Astrocyte (in vitro differentiated cells and primary cell): ENCODE data around the gene OPTN. TPM values are rescaled to one million over a fixed set of nuclear protein-coding genes. Genes with fewer than 3 reads are reported as not detected.
A peak's percentile ranks its signal among the peaks of the same experiment; 100 is the strongest.

Source experiments
- DNase-seq: peaks from one replicate; pipeline ENCODE4 v3.0.0-alpha.2; 2010; ENCODE audit warnings: low read depth
- FAIRE-seq: peaks from 2 replicates; lab custom pipeline; 2011; peaks lifted over from hg19 to GRCh38; lab: Jason Lieb, UNC
- H2AFZ ChIP-seq: 2 replicates; pipeline ENCODE4 v1.6.0; 2012; ENCODE audit warnings: low read depth, low read length, inconsistent platforms
- H3K27ac ChIP-seq: 2 replicates; pipeline ENCODE4 v1.5.1; 2011; ENCODE audit warnings: low read depth, low read length, inconsistent platforms
- H3K27me3 ChIP-seq: 2 replicates; pipeline ENCODE4 v1.6.0; 2011; ENCODE audit warnings: low read length, inconsistent platforms; ENCODE audit not compliant: insufficient read depth
- H3K36me3 ChIP-seq: 2 replicates; pipeline ENCODE4 v1.5.1; 2011; ENCODE audit warnings: low read length, inconsistent platforms; ENCODE audit not compliant: insufficient read depth
- H3K4me1 ChIP-seq: 2 replicates; pipeline ENCODE4 v1.5.1; 2011; ENCODE audit warnings: low read length, inconsistent platforms; ENCODE audit not compliant: insufficient read depth
- H3K4me2 ChIP-seq: 2 replicates; pipeline ENCODE4 v1.6.0; 2012; ENCODE audit warnings: low read length, inconsistent platforms
- H3K4me3 ChIP-seq: 2 replicates; pipeline ENCODE4 v1.5.1; 2011; ENCODE audit warnings: low read depth, mild to moderate bottlenecking, low read length, inconsistent platforms; ENCODE audit not compliant: insufficient read depth
- H3K79me2 ChIP-seq: 2 replicates; pipeline ENCODE4 v1.6.0; 2012; ENCODE audit warnings: mild to moderate bottlenecking, low read length, inconsistent platforms; ENCODE audit not compliant: insufficient read depth
- H3K9ac ChIP-seq: 2 replicates; pipeline ENCODE4 v1.6.0; 2012; ENCODE audit warnings: mild to moderate bottlenecking, low read length, inconsistent platforms
- H3K9me3 ChIP-seq: 2 replicates; pipeline ENCODE4 v1.5.1; 2012; ENCODE audit warnings: low read depth, mild to moderate bottlenecking, low read length, inconsistent platforms; ENCODE audit not compliant: insufficient read depth
- H4K20me1 ChIP-seq: 2 replicates; pipeline ENCODE4 v1.6.0; 2012; ENCODE audit warnings: low read length, inconsistent platforms; ENCODE audit not compliant: insufficient read depth
- H3K27ac Mint-ChIP-seq: one replicate; pipeline ENCODE4 v1.8.0; 2021; ENCODE audit warnings: mild to moderate bottlenecking, mixed read lengths; ENCODE audit not compliant: unreplicated experiment
- H3K27me3 Mint-ChIP-seq: one replicate; pipeline ENCODE4 v1.8.0; 2021; ENCODE audit warnings: low read depth, mixed read lengths; ENCODE audit not compliant: unreplicated experiment
- H3K36me3 Mint-ChIP-seq: one replicate; pipeline ENCODE4 v1.8.0; 2021; ENCODE audit warnings: low read depth, mixed read lengths; ENCODE audit not compliant: unreplicated experiment
- H3K4me1 Mint-ChIP-seq: one replicate; pipeline ENCODE4 v1.8.0; 2021; ENCODE audit warnings: low read depth, mixed read lengths; ENCODE audit not compliant: unreplicated experiment
- H3K4me3 Mint-ChIP-seq: one replicate; pipeline ENCODE4 v1.8.0; 2021; ENCODE audit warnings: mild to moderate bottlenecking, moderate library complexity, mixed read lengths; ENCODE audit not compliant: unreplicated experiment
- H3K9me3 Mint-ChIP-seq: one replicate; pipeline ENCODE4 v1.8.0; 2021; ENCODE audit warnings: mild to moderate bottlenecking, mixed read lengths; ENCODE audit not compliant: unreplicated experiment
- EZH2 ChIP-seq: IDR thresholded peaks from 2 replicates; pipeline ENCODE4 v1.6.1; 2012; ENCODE audit warnings: mild to moderate bottlenecking, low read length, inconsistent platforms; ENCODE audit not compliant: insufficient read depth
- total RNA-seq: library from RNA; stranded (reverse); gene quantifications from 2 replicates; pipeline ENCODE4 v1.2.1, GENCODE V29; 2021
- TF ChIP-seq, protein P1 (sequence below): IDR thresholded peaks from 2 replicates; pipeline ENCODE4 v1.5.1; 2011; ENCODE audit warnings: low read depth, mild to moderate bottlenecking, inconsistent platforms, low read length, moderate library complexity; ENCODE audit not compliant: insufficient read depth

The OPTN gene
- total RNA-seq, 1 donor from 2014 or later, result 164 TPM

DNA sequence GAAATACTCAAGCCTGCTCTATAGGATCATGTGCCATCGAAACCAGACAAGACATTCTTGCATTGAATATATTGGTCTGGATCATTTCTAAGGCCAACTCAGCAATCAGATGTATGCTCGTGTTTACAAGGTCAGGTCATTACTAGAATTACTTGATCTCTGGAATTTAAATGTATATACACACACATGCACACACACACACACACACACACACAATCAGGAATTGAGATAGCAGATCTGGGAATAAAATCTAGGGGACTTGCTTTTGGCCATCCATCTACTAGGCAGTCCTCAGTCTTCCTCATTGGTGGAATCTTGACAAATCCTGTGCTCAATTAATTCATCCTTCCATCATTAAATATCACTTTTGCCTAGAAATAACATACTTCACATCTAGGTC, 3.6 kb downstream of the OPTN start:
- H3K4me2 ChIP-seq, result no peak overlapping the region
- H3K27ac ChIP-seq, result no peak overlapping the region
- H3K27me3 Mint-ChIP-seq, result no peaks in the 10 kb centered on the region
- H3K27ac Mint-ChIP-seq, result no peak overlapping the region
- H3K9me3 ChIP-seq, result no peaks in the 10 kb centered on the region
- H3K36me3 ChIP-seq, result no peaks in the 10 kb centered on the region
- H3K4me3 ChIP-seq, result no peak overlapping the region
- no peak overlapping the region for H2AFZ ChIP-seq
- peaks cover 26% of the 10 kb centered on the region for H3K4me1 Mint-ChIP-seq
- H3K4me1 ChIP-seq, result peaks cover 19% of the 10 kb centered on the region
- H3K4me3 Mint-ChIP-seq, result no peak overlapping the region
- peaks cover 52% of the 10 kb centered on the region for H3K79me2 ChIP-seq
- no peak for FAIRE-seq
- TF ChIP-seq, protein P1, sequence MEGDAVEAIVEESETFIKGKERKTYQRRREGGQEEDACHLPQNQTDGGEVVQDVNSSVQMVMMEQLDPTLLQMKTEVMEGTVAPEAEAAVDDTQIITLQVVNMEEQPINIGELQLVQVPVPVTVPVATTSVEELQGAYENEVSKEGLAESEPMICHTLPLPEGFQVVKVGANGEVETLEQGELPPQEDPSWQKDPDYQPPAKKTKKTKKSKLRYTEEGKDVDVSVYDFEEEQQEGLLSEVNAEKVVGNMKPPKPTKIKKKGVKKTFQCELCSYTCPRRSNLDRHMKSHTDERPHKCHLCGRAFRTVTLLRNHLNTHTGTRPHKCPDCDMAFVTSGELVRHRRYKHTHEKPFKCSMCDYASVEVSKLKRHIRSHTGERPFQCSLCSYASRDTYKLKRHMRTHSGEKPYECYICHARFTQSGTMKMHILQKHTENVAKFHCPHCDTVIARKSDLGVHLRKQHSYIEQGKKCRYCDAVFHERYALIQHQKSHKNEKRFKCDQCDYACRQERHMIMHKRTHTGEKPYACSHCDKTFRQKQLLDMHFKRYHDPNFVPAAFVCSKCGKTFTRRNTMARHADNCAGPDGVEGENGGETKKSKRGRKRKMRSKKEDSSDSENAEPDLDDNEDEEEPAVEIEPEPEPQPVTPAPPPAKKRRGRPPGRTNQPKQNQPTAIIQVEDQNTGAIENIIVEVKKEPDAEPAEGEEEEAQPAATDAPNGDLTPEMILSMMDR, result no peak
- no peak for TF ChIP-seq EZH2
- no peak for DNase-seq
- no peaks in the 10 kb centered on the region for H3K9me3 Mint-ChIP-seq
- H3K27me3 ChIP-seq, result no peaks in the 10 kb centered on the region
- H3K36me3 Mint-ChIP-seq, result peaks cover 14% of the 10 kb centered on the region
- H4K20me1 ChIP-seq, result peaks cover 45% of the 10 kb centered on the region
- no peak overlapping the region for H3K9ac ChIP-seq

DNA sequence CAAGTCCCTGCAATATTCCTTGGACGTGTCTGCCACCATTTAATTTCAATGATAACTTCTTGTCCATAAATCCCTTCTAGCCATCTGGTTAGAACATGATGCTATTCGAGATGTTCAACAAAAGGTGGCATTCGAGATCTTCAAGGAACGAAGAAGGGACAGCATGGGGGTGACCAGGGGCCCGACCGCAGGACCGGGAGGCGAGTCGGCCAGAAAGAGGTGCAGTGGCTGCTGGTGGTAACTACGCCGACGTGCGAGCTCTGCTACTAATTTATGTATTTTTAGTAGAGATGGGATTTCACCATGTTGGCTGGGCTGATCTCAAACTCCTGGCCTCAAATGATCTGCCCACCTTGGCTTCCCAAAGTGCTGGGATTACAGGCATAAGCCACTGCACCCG, 4.7 kb downstream of the OPTN start:
- no peak overlapping the region for H2AFZ ChIP-seq
- Mint-ChIP-seq H3K4me3 (no peak overlapping the region), H3K36me3 (peaks cover 14% of the 10 kb centered on the region), H3K9me3 (no peaks in the 10 kb centered on the region), H3K27ac (no peak overlapping the region), H3K27me3 (no peaks in the 10 kb centered on the region), H3K4me1 (peaks cover 26% of the 10 kb centered on the region)
- H3K36me3 ChIP-seq, result peaks cover 1% of the 10 kb centered on the region
- no peak for TF ChIP-seq EZH2
- TF ChIP-seq, protein P1, result no peak
- peaks cover 54% of the 10 kb centered on the region for H4K20me1 ChIP-seq
- peaks cover 52% of the 10 kb centered on the region for H3K79me2 ChIP-seq
- no peak overlapping the region for H3K9ac ChIP-seq
- peaks cover 16% of the 10 kb centered on the region for H3K4me1 ChIP-seq
- H3K9me3 ChIP-seq, result no peaks in the 10 kb centered on the region
- H3K27me3 ChIP-seq, result no peaks in the 10 kb centered on the region
- no peak for FAIRE-seq
- H3K4me3 ChIP-seq, result no peak overlapping the region
- no peak for DNase-seq
- H3K4me2 ChIP-seq, result no peak overlapping the region
- H3K27ac ChIP-seq, result no peak overlapping the region

DNA sequence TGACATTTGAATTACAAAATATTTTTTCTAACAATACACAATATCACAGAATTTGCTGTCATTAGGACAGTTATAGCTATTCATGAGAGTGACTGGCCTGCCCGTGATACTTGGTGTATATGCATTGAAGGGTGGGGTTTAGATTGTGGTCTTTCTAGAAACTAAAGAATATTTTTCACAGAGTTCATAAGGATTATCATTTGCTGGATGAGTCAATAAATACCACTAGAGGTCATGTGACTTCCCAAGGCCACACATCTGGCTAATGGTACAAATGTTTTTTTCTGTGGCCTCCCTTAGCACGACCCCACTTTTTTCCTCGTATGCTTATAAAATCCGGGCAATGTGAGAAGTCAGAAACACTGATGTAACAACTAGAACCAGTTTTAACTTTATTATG, 5.2 kb downstream of the OPTN start:
- no peaks in the 10 kb centered on the region for H3K27me3 Mint-ChIP-seq
- peaks cover 16% of the 10 kb centered on the region for H3K36me3 Mint-ChIP-seq
- Histone ChIP-seq H3K4me2 (no peak overlapping the region), H4K20me1 (peaks cover 58% of the 10 kb centered on the region), H3K36me3 (peaks cover 6% of the 10 kb centered on the region), H3K9ac (no peak overlapping the region), H3K27ac (no peak overlapping the region), H3K4me1 (peaks cover 16% of the 10 kb centered on the region), H3K79me2 (peaks cover 52% of the 10 kb centered on the region), H3K9me3 (no peaks in the 10 kb centered on the region), H2AFZ (no peak overlapping the region), H3K27me3 (no peaks in the 10 kb centered on the region), H3K4me3 (no peak overlapping the region)
- TF ChIP-seq, protein P1, result no peak
- TF ChIP-seq EZH2, result no peak
- H3K4me3 Mint-ChIP-seq, result peak overlapping the region; percentile 55
- peak overlapping the region; percentile 8 for H3K27ac Mint-ChIP-seq
- FAIRE-seq (no peak), DNase-seq (peak; percentile 13)
- H3K9me3 Mint-ChIP-seq, result no peaks in the 10 kb centered on the region
- H3K4me1 Mint-ChIP-seq, result peaks cover 26% of the 10 kb centered on the region
